ENCODE measurements around the gene EIF4G3. TPM values are rescaled to one million over a fixed set of nuclear protein-coding genes. Genes with fewer than 3 reads are reported as not detected.

The EIF4G3 gene
- total and polyA plus RNA-seq, 2 donors (not counting 1 experiment from before 2014, with no cell fraction given): 53.5 to 67.0 TPM

- no peaks in the 10 kb centered on the region for H4K20me1 ChIP-seq (ENCODE audit: control insufficient read depth, extremely low read depth, insufficient read depth, low read length)
- no peak for DNase-seq (ENCODE audit: low read depth in 2 of 2)
- H3K9ac ChIP-seq (ENCODE audit: insufficient read depth, low read length): no peak overlapping the region
- no peak overlapping the region for H2AFZ ChIP-seq (ENCODE audit: low read length)
- H3K9me3 ChIP-seq (ENCODE audit: control insufficient read depth, insufficient read depth, low read depth, low read length): no peaks in the 10 kb centered on the region
- H3K79me2 ChIP-seq (ENCODE audit: control insufficient read depth, insufficient read depth, low read length): no peaks in the 10 kb centered on the region
- H3K27ac ChIP-seq (ENCODE audit: insufficient read depth, low read length): no peak overlapping the region
- H3K4me3 ChIP-seq (replicated peaks in 1 of 4; ENCODE audit: control extremely low read depth in 1 of 4, insufficient read depth in 1 of 4, low read depth in 3 of 4, low read length in 4 of 4): no peak overlapping the region
- no peak overlapping the region for H3K4me2 ChIP-seq (ENCODE audit: extremely low read depth, insufficient read depth, low read length)
- no peaks in the 10 kb centered on the region for H3K27me3 ChIP-seq (ENCODE audit: control insufficient read depth, insufficient read depth, low read length)
- no peak for TF ChIP-seq CTCF (conservative IDR thresholded peaks at IDR 0.05 in 1 of 2, IDR thresholded peaks at IDR 0.05 in 1 of 2; ENCODE audit: low read depth in 1 of 2, low read length in 2 of 2)
- no peak for TF ChIP-seq EZH2 (IDR thresholded peaks at IDR 0.05; ENCODE audit: low read length, missing control alignments)
- H3K4me1 ChIP-seq (ENCODE audit: control insufficient read depth, extremely low read depth, insufficient read depth, low read length): no peaks in the 10 kb centered on the region
- no peaks in the 10 kb centered on the region for H3K36me3 ChIP-seq (ENCODE audit: control insufficient read depth, insufficient read depth, low read length)
These were observed 356.9 kb downstream of the EIF4G3 start for GRCh38 chr1:20819818-20820217.

GRCh38 chr1:20814534-20814871, 362.2 kb downstream of the EIF4G3 start:
- Histone ChIP-seq H3K4me2 (ENCODE audit: extremely low read depth, insufficient read depth, low read length) (no peak overlapping the region), H3K9me3 (ENCODE audit: control insufficient read depth, insufficient read depth, low read depth, low read length) (no peaks in the 10 kb centered on the region), H3K4me3 (replicated peaks in 1 of 4; ENCODE audit: control extremely low read depth in 1 of 4, insufficient read depth in 1 of 4, low read depth in 3 of 4, low read length in 4 of 4) (no peak overlapping the region), H3K4me1 (ENCODE audit: control insufficient read depth, extremely low read depth, insufficient read depth, low read length) (peaks cover 2% of the 10 kb centered on the region), H3K79me2 (ENCODE audit: control insufficient read depth, insufficient read depth, low read length) (no peaks in the 10 kb centered on the region), H3K36me3 (ENCODE audit: control insufficient read depth, insufficient read depth, low read length) (peaks cover 2% of the 10 kb centered on the region), H3K9ac (ENCODE audit: insufficient read depth, low read length) (no peak overlapping the region), H3K27ac (ENCODE audit: insufficient read depth, low read length) (no peak overlapping the region), H2AFZ (ENCODE audit: low read length) (no peak overlapping the region), H4K20me1 (ENCODE audit: control insufficient read depth, extremely low read depth, insufficient read depth, low read length) (no peaks in the 10 kb centered on the region), H3K27me3 (ENCODE audit: control insufficient read depth, insufficient read depth, low read length) (no peaks in the 10 kb centered on the region)
- TF ChIP-seq EZH2 (IDR thresholded peaks at IDR 0.05; ENCODE audit: low read length, missing control alignments): no peak
- no peak for TF ChIP-seq CTCF (conservative IDR thresholded peaks at IDR 0.05 in 1 of 2, IDR thresholded peaks at IDR 0.05 in 1 of 2; ENCODE audit: low read depth in 1 of 2, low read length in 2 of 2)
- DNase-seq (ENCODE audit: low read depth in 2 of 2): no peak

- peaks cover 2% of the 10 kb centered on the region for H3K4me1 ChIP-seq (ENCODE audit: control insufficient read depth, extremely low read depth, insufficient read depth, low read length)
- no peak overlapping the region for H3K4me2 ChIP-seq (ENCODE audit: extremely low read depth, insufficient read depth, low read length)
- H3K79me2 ChIP-seq (ENCODE audit: control insufficient read depth, insufficient read depth, low read length): no peaks in the 10 kb centered on the region
- no peaks in the 10 kb centered on the region for H3K9me3 ChIP-seq (ENCODE audit: control insufficient read depth, insufficient read depth, low read depth, low read length)
- H3K9ac ChIP-seq (ENCODE audit: insufficient read depth, low read length): no peak overlapping the region
- H3K4me3 ChIP-seq (replicated peaks in 1 of 4; ENCODE audit: control extremely low read depth in 1 of 4, insufficient read depth in 1 of 4, low read depth in 3 of 4, low read length in 4 of 4): no peak overlapping the region
- no peak overlapping the region for H2AFZ ChIP-seq (ENCODE audit: low read length)
- no peaks in the 10 kb centered on the region for H3K27me3 ChIP-seq (ENCODE audit: control insufficient read depth, insufficient read depth, low read length)
- no peak for TF ChIP-seq EZH2 (IDR thresholded peaks at IDR 0.05; ENCODE audit: low read length, missing control alignments)
- TF ChIP-seq CTCF (conservative IDR thresholded peaks at IDR 0.05 in 1 of 2, IDR thresholded peaks at IDR 0.05 in 1 of 2; ENCODE audit: low read depth in 1 of 2, low read length in 2 of 2): no peak
- no peak overlapping the region for H3K27ac ChIP-seq (ENCODE audit: insufficient read depth, low read length)
- peaks cover 2% of the 10 kb centered on the region for H3K36me3 ChIP-seq (ENCODE audit: control insufficient read depth, insufficient read depth, low read length)
- DNase-seq (ENCODE audit: low read depth in 2 of 2): no peak
- H4K20me1 ChIP-seq (ENCODE audit: control insufficient read depth, extremely low read depth, insufficient read depth, low read length): no peaks in the 10 kb centered on the region
These were observed 364.8 kb downstream of the EIF4G3 start for GRCh38 chr1:20811916-20812315.
